Measurements from ENCODE around the gene CIRBP. TPM values are rescaled to one million over a fixed set of nuclear protein-coding genes. Genes with fewer than 3 reads are reported as not detected.
"Not testable (repeated sequence)": the region's sequence is repeated elsewhere in the genome, so short reads cannot be mapped to it uniquely, and the experiment has no call there.

Gene CIRBP
- polyA plus RNA-seq, 1 donor = 895 TPM

- DNase-seq = no peak
Observed at GRCh38 chr19:1307320-1307719, 38.2 kb downstream of the CIRBP start.

DNA sequence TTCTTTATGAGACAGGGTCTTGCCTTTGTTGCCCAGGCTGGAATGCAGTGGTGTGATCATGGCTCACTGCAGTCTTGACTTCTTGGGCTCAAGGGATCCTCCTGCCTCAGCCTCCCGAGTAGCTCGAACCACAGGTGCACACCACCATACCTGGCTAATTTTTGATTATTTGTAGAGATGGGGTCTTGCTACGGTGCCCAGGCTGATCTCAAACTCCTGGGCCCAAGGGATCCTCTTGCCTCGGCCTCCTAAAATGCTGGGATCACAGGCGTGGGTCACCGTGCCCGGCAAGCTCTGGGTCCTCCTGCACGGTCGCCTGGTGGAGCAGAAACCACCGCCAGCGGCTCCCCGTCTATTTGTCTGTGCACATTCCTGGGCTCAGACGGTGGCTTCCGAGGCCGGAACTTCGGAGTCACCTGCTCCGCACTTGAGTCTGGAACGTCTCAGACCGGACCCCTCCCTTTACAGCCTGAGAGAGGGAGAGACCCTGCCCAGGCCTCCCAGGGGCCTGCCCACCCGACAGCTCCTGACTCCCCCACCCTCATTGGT lies 38.7 kb downstream of the CIRBP start:
- no peak for DNase-seq

- no peak for DNase-seq
Observed at GRCh38 chr19:1308718-1309117, 39.6 kb downstream of the CIRBP start.

- no peak for DNase-seq
Observed at GRCh38 chr19:1309977-1310852, 41.1 kb downstream of the CIRBP start.

- no peak for DNase-seq
Observed at GRCh38 chr19:1310853-1311180, 41.7 kb downstream of the CIRBP start.

DNA sequence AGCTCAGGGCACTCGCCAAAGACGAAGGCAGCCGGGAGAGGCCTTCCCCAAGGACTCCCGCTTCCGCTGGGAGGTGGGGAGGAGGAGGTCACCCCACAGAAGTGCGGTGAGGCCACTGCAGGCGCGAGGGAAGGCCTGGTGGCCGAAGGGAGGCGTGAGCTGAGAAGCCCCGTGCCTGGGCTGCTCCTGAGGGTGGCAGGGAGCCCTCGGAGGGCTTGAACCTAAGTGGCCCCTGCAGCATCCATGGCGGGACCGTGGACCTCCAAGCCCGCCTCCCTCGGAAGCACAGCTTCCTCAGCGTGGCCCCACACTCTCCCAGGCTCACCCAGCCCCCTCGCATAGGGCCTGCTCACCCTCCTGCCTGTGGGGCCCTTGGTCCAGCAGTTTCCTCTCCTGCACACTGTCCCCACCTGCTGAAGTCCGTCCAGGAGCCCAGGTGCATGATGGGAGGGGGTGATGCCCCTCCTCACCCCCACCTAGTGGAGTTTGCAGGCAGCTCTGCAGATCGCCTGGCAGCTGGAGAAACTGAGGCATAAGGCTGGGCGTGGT lies 42.5 kb downstream of the CIRBP start:
- DNase-seq = no peak

GRCh38 chr19:1312767-1313694 lies 43.9 kb downstream of the CIRBP start:
- DNase-seq = no peak

- DNase-seq = no peak
Observed at GRCh38 chr19:1313695-1314613, 44.8 kb downstream of the CIRBP start.

DNA sequence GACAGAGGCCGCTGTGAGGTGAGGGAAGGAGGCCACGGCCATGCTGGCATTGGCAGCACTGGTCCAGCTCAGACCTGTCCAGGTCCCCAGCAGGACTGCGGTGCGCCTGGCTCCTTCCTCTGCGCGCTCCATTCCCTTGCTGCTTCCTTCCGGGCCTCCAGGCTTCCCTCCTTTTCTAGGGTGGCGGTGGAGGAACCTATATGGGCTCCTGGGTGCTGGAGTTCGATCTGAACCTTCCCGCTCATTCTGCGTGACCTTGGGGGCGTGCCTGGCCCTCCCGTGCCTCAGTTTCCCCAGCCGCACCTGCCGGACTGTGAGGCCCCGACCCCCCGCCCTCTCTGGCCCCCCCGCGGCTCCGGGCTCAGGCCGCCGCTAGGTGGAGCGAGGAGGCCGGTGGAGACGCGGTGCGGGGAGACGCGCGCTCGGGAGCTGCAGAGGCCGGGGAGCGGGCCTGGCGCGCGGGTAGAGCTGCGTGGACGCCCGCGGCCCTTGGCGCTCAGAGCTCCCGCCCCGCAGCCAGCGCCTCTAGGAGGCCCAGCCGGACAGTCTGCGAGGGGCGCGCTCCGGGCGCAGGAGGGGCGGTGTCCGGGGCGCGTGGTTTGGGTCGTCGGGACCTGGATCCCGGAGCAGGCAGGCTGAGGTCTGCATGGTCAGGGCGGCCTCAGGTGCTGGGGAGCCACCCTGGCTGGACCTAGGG lies 46.5 kb downstream of the CIRBP start:
- DNase-seq = no peak

DNA sequence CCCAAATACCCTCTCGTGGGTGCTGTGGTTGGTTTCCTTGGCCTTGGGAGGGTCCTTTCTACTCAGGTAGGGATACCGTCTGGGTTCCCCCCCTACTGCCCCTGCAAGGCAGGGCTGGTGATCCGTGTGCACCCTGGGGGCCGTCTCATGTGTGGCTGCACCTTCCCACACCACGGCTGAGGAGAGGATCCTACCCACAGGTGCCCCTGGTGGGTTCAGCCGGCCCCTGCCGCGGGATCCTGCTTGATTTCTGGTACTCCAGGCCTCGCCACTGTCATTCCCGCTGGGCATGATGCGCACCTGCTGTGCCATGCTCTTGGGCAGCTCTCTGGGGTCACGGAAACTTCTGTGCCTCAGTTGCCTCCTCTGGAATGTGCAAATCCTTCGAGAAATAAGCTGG lies 47.3 kb downstream of the CIRBP start:
- no peak for DNase-seq

DNA sequence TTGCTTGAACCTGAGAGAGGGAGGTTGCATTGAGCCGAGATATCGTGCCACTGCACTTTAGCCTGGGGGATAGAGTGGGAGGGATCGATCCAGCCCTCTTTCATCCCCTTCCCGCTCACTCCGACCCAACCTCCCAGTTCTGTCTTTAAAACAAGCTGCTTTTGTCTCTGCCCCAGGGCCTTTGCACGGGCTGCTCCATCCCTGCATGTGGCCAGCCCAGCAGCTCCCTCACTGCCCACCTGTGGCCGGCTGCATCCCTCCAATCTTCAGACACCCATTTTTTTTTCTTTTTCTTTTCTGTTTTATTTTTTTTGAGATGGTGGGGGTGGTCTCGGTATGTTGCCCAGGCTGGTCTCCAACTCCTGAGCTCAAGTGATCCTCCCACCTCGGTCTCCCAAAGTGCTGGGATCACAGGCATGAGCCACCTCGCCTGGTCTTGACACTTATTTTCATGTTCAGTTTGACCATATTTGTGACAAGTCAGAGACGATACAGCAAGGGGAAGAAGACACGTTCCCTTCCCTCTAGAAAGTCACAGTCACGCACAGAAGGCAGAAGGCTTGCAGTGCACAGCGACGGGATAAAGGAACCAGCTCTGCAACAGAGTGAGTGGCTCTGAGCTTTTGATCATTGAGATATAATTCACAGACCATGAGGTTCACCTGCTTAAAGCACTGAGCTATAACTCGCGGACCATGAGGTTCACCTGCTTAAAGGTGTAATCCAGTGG lies 48.3 kb downstream of the CIRBP start:
- DNase-seq = no peak

DNA sequence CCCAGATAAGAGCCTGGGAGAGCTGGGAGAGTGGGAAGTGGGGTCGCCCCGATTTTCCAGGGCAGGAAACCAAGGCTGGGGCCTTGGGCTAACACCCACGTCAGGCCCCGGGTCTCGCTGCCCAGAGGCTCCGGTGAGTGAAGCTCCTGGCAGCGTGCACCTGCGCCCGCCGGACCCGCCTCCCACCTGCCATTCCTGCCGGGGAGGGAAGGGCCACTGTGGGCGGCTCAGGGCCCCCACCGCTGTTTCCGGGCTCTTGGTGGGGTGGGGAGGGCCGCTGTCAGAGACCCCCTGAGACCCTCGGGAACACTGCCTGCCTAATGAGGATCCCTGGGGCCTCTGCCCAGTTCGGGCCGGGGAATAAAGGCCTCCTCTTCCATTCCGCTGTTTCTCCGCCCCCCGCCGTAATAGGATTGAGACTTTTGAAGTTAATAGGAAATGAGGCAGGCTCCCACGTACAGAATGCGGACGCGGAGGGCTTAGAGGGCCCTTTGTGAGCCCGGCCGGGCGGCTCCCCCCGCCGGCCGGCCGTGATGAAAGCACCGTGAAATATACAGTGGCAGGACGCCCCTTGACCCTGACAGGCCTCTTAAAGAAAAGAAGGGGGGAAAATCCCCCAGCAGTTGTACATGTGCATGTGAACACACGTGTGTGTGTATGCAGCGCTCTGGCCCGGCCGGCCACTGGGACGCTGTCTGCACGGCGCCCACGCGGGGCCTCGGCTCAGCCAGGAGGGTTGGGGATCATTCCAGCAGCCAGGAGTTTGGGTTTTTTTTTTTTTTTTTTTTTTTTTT lies 49.7 kb downstream of the CIRBP start:
- DNase-seq = no peak

DNA sequence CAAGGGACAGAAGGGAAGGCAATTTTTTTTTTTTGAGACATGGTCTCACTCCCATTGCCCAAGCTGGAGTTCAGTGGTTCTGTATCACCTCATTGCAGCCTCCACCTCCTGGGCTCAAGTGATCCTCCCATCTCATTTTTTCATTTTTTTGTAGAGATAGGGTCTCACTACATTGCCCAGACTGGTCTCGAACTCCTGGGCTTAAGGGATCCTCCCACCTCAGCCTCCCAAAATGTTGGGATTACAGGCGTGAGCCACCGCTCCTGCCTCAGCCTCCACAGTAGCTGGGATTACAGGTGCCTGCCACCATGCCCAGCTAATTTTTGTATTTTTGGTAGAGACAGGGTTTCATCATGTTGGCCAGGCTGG lies 51.1 kb downstream of the CIRBP start:
- not testable (repeated sequence) for DNase-seq

DNA sequence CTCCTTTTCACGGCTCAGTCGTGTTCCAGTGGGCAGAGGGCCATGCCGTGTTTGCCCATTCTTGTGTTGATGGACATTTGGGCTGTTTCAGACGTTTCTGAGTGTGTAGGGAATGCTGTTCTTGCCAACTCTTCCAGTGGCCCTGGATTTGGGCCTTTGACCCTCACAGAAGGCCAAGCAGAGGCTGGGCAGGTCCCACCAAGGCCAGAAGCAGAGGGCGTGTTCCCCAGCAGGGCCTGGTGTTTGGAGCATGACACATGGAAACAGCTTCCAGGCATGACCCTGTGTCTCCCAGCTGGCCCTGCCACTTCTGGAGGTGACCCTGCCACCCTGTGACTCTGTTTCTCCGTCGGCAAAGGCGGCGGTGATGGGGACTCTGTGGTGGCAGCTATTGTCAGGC lies 52.4 kb downstream of the CIRBP start:
- DNase-seq = no peak

GRCh38 chr19:1322198-1322981 lies 53.3 kb downstream of the CIRBP start:
- DNase-seq = no peak

- DNase-seq = no peak
Observed at GRCh38 chr19:1324249-1324805, 55.2 kb downstream of the CIRBP start.

Measured in left kidney (tissue), 2 donors.